Muscle layer of colon (tissue), 2 donors: Measurements from ENCODE around the gene CDKAL1.

ENCODE experiments used
- H3K27ac ChIP-seq: one replicate; pipeline ENCODE4 v1.7.0; 2013; ENCODE audit warnings: low read depth, mild to moderate bottlenecking, low read length, moderate library complexity
- H3K27me3 ChIP-seq, 2 donors: one replicate each; pipeline ENCODE4 v1.7.0; 2013; ENCODE audit warnings: low read length in 2 of 2, mild to moderate bottlenecking in 2 of 2; ENCODE audit not compliant: insufficient read depth in 2 of 2, control insufficient read depth in 1 of 2
- H3K36me3 ChIP-seq: one replicate; pipeline ENCODE4 v1.7.0; 2013; ENCODE audit warnings: mild to moderate bottlenecking, low read length; ENCODE audit not compliant: insufficient read depth
- H3K4me1 ChIP-seq: one replicate; pipeline ENCODE4 v1.7.0; 2013; ENCODE audit warnings: mild to moderate bottlenecking, low read length; ENCODE audit not compliant: insufficient read depth
- H3K4me3 ChIP-seq, 2 donors: one replicate each; pipeline ENCODE4 v1.7.0; 2013; ENCODE audit warnings: low read length in 2 of 2, low read depth in 1 of 2, mild to moderate bottlenecking in 1 of 2, moderate library complexity in 1 of 2
- H3K9ac ChIP-seq: one replicate; pipeline ENCODE4 v1.7.0; 2013; ENCODE audit warnings: low read length
- H3K9me3 ChIP-seq: one replicate; pipeline ENCODE4 v1.7.0; 2013; ENCODE audit warnings: mild to moderate bottlenecking, low read length
- donor health status: abdominal sarcoma.
- donor health status: Adenocarcinoma of cecum.

The CDKAL1 gene

GRCh38 chr6:21107796-21108195 is 573.5 kb downstream of the CDKAL1 start:
- Histone ChIP-seq H3K9ac (no peak overlapping the region), H3K27ac (no peak overlapping the region), H3K4me1 (peaks cover 13% of the 10 kb centered on the region), H3K4me3 (no peak overlapping the region), H3K36me3 (no peaks in the 10 kb centered on the region), H3K27me3 (no peaks in the 10 kb centered on the region), H3K9me3 (no peaks in the 10 kb centered on the region)

- H3K36me3 ChIP-seq = no peaks in the 10 kb centered on the region
- no peaks in the 10 kb centered on the region for H3K27me3 ChIP-seq
- H3K27ac ChIP-seq = no peak overlapping the region
- no peaks in the 10 kb centered on the region for H3K9me3 ChIP-seq
- no peak overlapping the region for H3K4me3 ChIP-seq
- no peak overlapping the region for H3K9ac ChIP-seq
- H3K4me1 ChIP-seq = peaks cover 13% of the 10 kb centered on the region
Measured at GRCh38 chr6:21109391-21110178, 575.3 kb downstream of the CDKAL1 start.

- Histone ChIP-seq H3K4me1 (peaks cover 13% of the 10 kb centered on the region), H3K27ac (no peak overlapping the region), H3K9ac (no peak overlapping the region), H3K4me3 (no peak overlapping the region), H3K9me3 (no peaks in the 10 kb centered on the region), H3K36me3 (no peaks in the 10 kb centered on the region), H3K27me3 (no peaks in the 10 kb centered on the region)
Measured at GRCh38 chr6:21110684-21111083, 576.4 kb downstream of the CDKAL1 start.

GRCh38 chr6:21111093-21111725 is 577.0 kb downstream of the CDKAL1 start:
- Histone ChIP-seq H3K9ac (no peak overlapping the region), H3K27me3 (no peaks in the 10 kb centered on the region), H3K4me1 (peaks cover 13% of the 10 kb centered on the region), H3K27ac (no peak overlapping the region), H3K36me3 (no peaks in the 10 kb centered on the region), H3K4me3 (no peak overlapping the region), H3K9me3 (no peaks in the 10 kb centered on the region)

- no peaks in the 10 kb centered on the region for H3K9me3 ChIP-seq
- H3K4me3 ChIP-seq = no peak overlapping the region
- peaks cover 3% of the 10 kb centered on the region for H3K4me1 ChIP-seq
- no peak overlapping the region for H3K27ac ChIP-seq
- no peaks in the 10 kb centered on the region for H3K36me3 ChIP-seq
- no peaks in the 10 kb centered on the region for H3K27me3 ChIP-seq
- no peak overlapping the region for H3K9ac ChIP-seq
Measured at GRCh38 chr6:21115111-21115510, 580.9 kb downstream of the CDKAL1 start.

GRCh38 chr6:21116736-21117135 is 582.5 kb downstream of the CDKAL1 start:
- no peaks in the 10 kb centered on the region for H3K4me1 ChIP-seq
- H3K9ac ChIP-seq = no peak overlapping the region
- no peaks in the 10 kb centered on the region for H3K27me3 ChIP-seq
- H3K27ac ChIP-seq = no peak overlapping the region
- H3K36me3 ChIP-seq = no peaks in the 10 kb centered on the region
- no peak overlapping the region for H3K4me3 ChIP-seq
- H3K9me3 ChIP-seq = no peaks in the 10 kb centered on the region

- Histone ChIP-seq H3K9me3 (no peaks in the 10 kb centered on the region), H3K27ac (no peak overlapping the region), H3K4me1 (no peaks in the 10 kb centered on the region), H3K36me3 (no peaks in the 10 kb centered on the region), H3K27me3 (no peaks in the 10 kb centered on the region), H3K4me3 (no peak overlapping the region), H3K9ac (no peak overlapping the region)
Measured at GRCh38 chr6:21118216-21118780, 584.0 kb downstream of the CDKAL1 start.

GRCh38 chr6:21121636-21122136 is 587.4 kb downstream of the CDKAL1 start:
- Histone ChIP-seq H3K27ac (no peak overlapping the region), H3K27me3 (no peaks in the 10 kb centered on the region), H3K36me3 (no peaks in the 10 kb centered on the region), H3K9ac (no peak overlapping the region), H3K9me3 (no peaks in the 10 kb centered on the region), H3K4me3 (no peak overlapping the region), H3K4me1 (no peaks in the 10 kb centered on the region)

- no peak overlapping the region for H3K4me3 ChIP-seq
- no peak overlapping the region for H3K9ac ChIP-seq
- no peaks in the 10 kb centered on the region for H3K9me3 ChIP-seq
- no peaks in the 10 kb centered on the region for H3K27me3 ChIP-seq
- H3K36me3 ChIP-seq = no peaks in the 10 kb centered on the region
- no peak overlapping the region for H3K27ac ChIP-seq
- no peaks in the 10 kb centered on the region for H3K4me1 ChIP-seq
Measured at GRCh38 chr6:21123507-21124436, 589.5 kb downstream of the CDKAL1 start.

GRCh38 chr6:21128601-21129000 is 594.3 kb downstream of the CDKAL1 start:
- H3K36me3 ChIP-seq = no peaks in the 10 kb centered on the region
- no peak overlapping the region for H3K9ac ChIP-seq
- H3K4me3 ChIP-seq = no peak overlapping the region
- H3K9me3 ChIP-seq = no peaks in the 10 kb centered on the region
- H3K27ac ChIP-seq = no peak overlapping the region
- H3K4me1 ChIP-seq = peaks cover 8% of the 10 kb centered on the region
- H3K27me3 ChIP-seq = no peaks in the 10 kb centered on the region

GRCh38 chr6:21131406-21131805 is 597.1 kb downstream of the CDKAL1 start:
- Histone ChIP-seq H3K27me3 (no peaks in the 10 kb centered on the region), H3K4me1 (peaks cover 13% of the 10 kb centered on the region), H3K9me3 (no peaks in the 10 kb centered on the region), H3K36me3 (no peaks in the 10 kb centered on the region), H3K27ac (no peak overlapping the region), H3K4me3 (no peak overlapping the region), H3K9ac (no peak overlapping the region)
